Duodenal mucosa (tissue), 2 donors: ENCODE data around the gene BPIFB3.

ENCODE experiments used
- H3K27ac ChIP-seq: one replicate; pipeline ENCODE4 v1.7.0; 2013; ENCODE audit warnings: low read depth, low read length
- H3K27me3 ChIP-seq, 2 donors: one replicate each; pipeline ENCODE4 v1.7.0; 2013; ENCODE audit warnings: low read length in 2 of 2, control low read depth in 1 of 2; ENCODE audit not compliant: insufficient read depth in 2 of 2, control insufficient read depth in 1 of 2
- H3K36me3 ChIP-seq, 2 donors: one replicate each; pipeline ENCODE4 v1.7.0; 2013; ENCODE audit warnings: low read length in 2 of 2, control low read depth in 1 of 2; ENCODE audit not compliant: insufficient read depth in 2 of 2, control insufficient read depth in 1 of 2
- H3K4me1 ChIP-seq, 2 donors: one replicate each; pipeline ENCODE4 v1.7.0; 2013; ENCODE audit warnings: low read length in 2 of 2, control low read depth in 1 of 2; ENCODE audit not compliant: insufficient read depth in 2 of 2, control insufficient read depth in 1 of 2
- H3K4me3 ChIP-seq, 2 donors: one replicate each; pipeline ENCODE4 v1.7.0; 2013; ENCODE audit warnings: low read length in 2 of 2, low read depth in 1 of 2
- H3K9ac ChIP-seq, 2 donors: one replicate each; pipeline ENCODE4 v1.7.0; 2013; ENCODE audit warnings: low read length in 2 of 2, low read depth in 1 of 2
- H3K9me3 ChIP-seq, 2 donors: one replicate each; pipeline ENCODE4 v1.7.0; 2013; ENCODE audit warnings: low read length in 2 of 2, control low read depth in 1 of 2; ENCODE audit not compliant: control insufficient read depth in 1 of 2

Gene BPIFB3

DNA sequence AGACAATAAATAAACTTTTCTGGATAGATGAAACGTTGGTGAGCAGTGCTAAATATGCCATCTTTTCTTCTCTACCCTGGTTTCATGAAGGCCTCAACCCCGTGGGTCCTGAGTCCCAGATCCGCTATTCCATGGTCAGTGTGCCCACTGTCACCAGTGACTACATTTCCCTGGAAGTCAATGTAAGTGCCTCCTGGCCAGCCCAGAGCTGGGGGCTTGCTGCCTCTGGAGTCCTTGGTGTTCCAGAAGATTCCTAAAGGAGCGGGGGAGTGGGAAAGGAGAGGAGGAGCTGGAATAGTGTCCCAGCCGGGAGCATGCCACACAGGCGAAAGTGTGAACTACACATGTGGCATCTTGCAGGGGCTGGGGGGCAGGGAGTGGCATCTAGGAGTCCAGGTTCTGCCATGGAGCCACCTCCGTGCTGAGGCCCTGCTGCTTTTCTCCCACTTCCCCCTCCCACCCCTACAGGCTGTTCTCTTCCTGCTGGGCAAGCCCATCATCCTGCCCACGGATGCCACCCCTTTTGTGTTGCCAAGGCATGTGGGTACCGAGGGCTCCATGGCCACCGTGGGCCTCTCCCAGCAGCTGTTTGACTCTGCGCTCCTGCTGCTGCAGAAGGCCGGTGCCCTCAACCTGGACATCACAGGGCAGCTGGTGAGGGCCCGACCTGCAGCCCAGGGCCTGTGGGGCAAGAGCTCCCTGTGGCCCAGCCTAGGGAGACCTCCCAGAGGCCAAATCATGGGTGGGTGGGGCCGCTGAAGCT, 35.4 kb upstream of the BPIFB3 start:
- no peaks in the 10 kb centered on the region for H3K4me1 ChIP-seq
- H3K4me3 ChIP-seq, result no peak overlapping the region
- no peak overlapping the region for H3K9ac ChIP-seq
- no peaks in the 10 kb centered on the region for H3K9me3 ChIP-seq
- H3K27me3 ChIP-seq, result no peaks in the 10 kb centered on the region
- H3K27ac ChIP-seq, result no peak overlapping the region
- H3K36me3 ChIP-seq, result no peaks in the 10 kb centered on the region

DNA sequence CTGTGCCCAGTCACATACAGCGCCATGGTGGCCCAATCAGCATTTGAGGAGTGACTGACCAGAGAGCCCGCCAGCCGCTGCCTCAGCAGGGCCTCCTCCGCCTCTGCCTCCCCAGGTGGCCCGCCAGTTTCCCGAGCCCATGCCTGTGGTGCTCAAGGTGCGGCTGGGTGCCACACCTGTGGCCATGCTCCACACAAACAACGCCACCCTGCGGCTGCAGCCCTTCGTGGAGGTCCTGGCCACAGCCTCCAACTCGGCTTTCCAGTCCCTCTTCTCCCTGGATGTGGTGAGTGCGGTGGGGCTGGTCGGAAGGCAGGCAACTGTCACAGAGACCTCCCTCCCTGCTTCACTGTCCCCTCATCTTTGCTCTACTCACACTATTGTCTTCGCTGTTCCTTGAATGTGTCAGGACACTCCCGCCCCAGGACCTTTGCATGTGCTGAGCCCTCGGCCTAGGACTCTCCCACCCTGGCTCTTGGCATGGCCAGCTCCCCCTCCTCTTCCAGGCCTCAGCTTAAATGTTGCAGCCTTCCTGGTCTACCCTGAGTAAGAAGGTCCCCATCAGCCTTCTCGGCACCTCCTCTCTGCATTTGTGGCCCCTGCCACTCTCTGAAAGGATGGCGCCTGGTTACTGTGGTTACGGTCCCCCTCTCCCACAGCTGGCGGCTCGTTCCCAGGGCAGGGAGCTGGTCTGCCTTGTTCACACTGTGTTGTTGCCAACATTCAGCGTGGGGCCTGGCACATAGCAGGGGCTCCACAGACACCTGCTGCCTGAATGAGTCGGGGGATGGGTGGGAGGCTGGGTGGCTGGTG, 34.0 kb upstream of the BPIFB3 start:
- Histone ChIP-seq H3K27ac (no peak overlapping the region), H3K9me3 (no peaks in the 10 kb centered on the region), H3K27me3 (no peaks in the 10 kb centered on the region)

DNA sequence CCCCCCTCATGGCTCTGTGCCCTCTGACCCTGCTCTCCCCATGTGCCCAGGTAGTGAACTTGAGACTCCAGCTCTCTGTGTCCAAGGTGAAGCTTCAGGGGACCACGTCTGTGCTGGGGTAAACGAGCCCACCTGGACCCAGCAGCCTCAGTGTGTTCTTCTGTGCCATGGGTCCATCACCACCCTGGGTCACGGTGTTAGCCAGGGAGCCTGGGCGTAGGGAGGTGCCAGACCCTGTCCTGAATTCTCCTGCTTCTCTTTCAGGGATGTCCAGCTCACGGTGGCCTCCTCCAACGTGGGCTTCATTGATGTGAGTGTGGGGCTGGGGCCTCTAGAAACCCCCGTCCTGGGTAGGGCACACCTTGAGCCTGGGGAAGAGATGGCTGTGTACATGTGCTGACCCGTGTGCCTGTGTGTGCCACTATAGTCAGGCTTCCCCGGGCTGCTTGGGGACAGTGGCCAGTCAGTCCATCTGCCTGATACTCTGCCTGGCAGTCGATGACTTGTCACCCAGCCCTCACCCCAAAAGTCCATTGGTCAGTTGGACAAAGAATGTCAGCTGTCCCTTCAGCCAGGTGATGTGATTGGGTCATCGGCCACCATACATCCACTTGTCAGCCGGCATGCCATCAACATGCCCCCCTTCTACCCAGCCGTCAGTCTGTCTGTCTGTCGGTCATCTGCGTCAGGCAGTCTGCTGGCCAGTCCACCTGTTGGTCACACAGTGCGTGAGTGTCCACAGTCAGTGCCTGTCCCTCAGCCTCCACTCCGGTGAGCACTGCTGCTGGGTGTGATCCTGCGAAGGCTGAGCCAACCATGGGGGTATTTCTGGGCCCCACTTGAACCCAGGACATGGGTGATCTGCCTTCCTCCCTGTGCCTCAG, 33.2 kb upstream of the BPIFB3 start:
- Histone ChIP-seq H3K9me3 (no peaks in the 10 kb centered on the region), H3K4me1 (no peaks in the 10 kb centered on the region), H3K9ac (no peak overlapping the region), H3K27ac (no peak overlapping the region), H3K27me3 (no peaks in the 10 kb centered on the region), H3K4me3 (no peak overlapping the region), H3K36me3 (no peaks in the 10 kb centered on the region)

More for the DNA sequence above, 34.0 kb upstream of the BPIFB3 start:
- no peaks in the 10 kb centered on the region for H3K4me1 ChIP-seq
- H3K9ac ChIP-seq, result no peak overlapping the region
- no peaks in the 10 kb centered on the region for H3K36me3 ChIP-seq
- no peak overlapping the region for H3K4me3 ChIP-seq

DNA sequence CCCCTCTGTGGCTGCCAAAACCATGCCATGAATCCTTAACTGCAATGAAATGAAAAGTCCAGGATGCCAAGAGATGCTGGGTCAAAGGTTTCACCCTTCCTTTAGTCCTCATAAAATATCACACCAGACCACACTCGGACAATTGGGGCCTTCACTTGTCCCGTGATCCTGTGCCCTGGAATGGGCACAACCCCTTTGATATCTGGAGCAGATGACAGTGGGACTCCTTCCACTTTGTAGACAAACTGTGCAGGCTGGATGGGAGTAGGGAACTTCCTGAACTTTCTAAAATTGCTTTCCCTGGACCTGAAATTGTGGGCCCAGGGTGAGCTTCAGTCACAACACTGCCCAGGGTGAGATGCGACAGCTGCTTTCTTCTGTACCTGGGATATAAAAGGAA, 31.8 kb upstream of the BPIFB3 start:
- Histone ChIP-seq H3K4me1 (no peaks in the 10 kb centered on the region), H3K9ac (no peak overlapping the region), H3K27me3 (no peaks in the 10 kb centered on the region), H3K36me3 (no peaks in the 10 kb centered on the region), H3K27ac (no peak overlapping the region), H3K4me3 (no peak overlapping the region), H3K9me3 (no peaks in the 10 kb centered on the region)

DNA sequence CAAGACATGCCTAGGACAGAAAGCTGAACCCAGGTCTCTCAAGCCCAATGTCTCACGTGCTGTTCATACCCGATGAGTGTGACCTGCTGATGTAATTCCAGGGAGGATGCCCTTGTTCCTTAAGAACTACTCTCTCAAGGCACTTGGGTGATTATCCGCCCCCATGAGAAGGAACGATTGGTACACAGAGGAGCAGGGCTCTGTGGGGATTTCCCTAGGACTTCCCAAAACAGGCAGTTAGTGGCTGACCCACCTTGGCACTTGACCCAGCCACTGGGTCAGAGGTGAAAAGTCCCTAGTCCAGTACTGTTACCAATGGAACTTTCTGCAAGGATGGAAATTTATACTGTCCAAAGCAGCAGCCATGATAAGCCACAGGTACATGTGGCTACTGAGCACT, 31.4 kb upstream of the BPIFB3 start:
- H3K36me3 ChIP-seq, result no peaks in the 10 kb centered on the region
- no peak overlapping the region for H3K4me3 ChIP-seq
- no peaks in the 10 kb centered on the region for H3K27me3 ChIP-seq
- H3K9ac ChIP-seq, result no peak overlapping the region
- H3K9me3 ChIP-seq, result no peaks in the 10 kb centered on the region
- no peaks in the 10 kb centered on the region for H3K4me1 ChIP-seq
- no peak overlapping the region for H3K27ac ChIP-seq

DNA sequence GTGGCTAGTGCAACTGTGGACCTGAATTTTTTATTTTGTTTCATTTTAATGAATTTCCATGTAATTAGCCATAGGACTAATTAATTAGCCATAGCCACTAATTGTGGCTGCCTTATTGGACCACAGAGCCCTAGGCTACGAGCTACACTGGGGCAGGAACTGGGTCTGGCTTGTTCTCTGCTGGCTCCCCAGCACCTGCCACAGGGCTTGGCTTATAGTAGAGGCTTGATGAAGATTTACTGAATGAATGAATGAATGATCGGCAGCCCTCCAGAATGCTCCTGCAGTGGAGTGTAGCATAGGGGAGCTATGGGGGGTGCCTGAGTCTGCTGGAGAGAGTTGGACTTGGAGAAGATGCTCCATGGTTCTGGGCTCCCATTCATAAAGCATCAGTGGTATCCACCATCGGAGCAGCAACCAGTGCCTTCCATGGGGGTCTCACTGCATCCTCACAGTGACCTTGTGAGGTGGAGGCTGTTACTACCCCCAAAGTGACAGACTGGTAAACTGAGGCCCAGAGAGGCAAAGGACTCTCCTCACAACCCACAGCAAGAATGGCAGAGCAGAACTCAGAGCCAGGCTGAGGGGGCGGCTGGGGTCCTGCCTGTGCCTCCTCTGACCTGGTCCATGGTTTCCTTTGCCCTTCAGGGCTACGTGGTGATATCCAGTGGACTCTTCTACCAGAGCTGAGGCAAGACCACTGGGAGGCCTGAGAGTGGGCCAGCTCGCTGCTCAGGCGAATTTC, 30.8 kb upstream of the BPIFB3 start:
- no peak overlapping the region for H3K9ac ChIP-seq
- no peak overlapping the region for H3K27ac ChIP-seq
- H3K4me1 ChIP-seq, result no peaks in the 10 kb centered on the region
- no peaks in the 10 kb centered on the region for H3K9me3 ChIP-seq
- no peak overlapping the region for H3K4me3 ChIP-seq
- no peaks in the 10 kb centered on the region for H3K27me3 ChIP-seq
- no peaks in the 10 kb centered on the region for H3K36me3 ChIP-seq

DNA sequence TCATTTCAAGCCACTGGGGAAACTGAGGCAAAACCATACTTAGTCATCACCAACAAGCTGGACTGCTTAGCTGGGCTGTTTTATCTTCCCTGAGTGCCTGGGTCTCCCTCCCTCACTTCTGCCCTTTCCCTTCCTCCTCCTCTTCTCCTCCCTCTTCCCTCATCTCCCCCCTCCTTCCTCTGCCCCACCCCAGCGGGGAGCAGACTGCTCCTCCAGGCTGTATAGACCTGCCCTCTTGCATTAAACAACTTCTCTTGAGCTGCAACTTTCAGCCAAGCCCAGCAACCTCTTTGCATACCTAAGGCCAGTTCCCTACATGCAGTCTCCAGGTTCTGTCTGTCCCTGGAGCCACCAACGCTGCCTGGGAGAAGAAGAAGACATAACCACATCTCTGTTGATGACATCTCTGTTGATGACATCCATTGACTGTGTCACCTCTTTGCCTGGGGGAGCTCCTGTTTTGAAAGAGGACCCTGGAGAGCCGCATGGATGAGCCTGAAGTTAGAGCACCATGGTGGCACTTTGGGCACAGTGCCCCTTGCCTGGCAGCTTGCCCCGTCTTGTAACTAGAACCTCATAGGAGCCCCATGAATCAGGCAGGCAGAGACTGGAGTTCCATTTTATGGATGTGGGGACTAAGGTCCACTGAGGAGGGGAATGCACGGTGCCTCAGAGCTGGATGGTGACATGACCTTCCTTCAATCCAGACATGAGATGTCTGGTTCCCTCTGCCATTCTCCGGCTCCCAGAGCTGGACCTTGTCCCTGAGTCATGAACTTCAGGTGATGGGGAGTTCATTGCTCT, 30.1 kb upstream of the BPIFB3 start:
- Histone ChIP-seq H3K4me3 (no peak overlapping the region), H3K27me3 (no peaks in the 10 kb centered on the region), H3K36me3 (no peaks in the 10 kb centered on the region), H3K9ac (no peak overlapping the region), H3K4me1 (no peaks in the 10 kb centered on the region), H3K9me3 (no peaks in the 10 kb centered on the region), H3K27ac (no peak overlapping the region)

DNA sequence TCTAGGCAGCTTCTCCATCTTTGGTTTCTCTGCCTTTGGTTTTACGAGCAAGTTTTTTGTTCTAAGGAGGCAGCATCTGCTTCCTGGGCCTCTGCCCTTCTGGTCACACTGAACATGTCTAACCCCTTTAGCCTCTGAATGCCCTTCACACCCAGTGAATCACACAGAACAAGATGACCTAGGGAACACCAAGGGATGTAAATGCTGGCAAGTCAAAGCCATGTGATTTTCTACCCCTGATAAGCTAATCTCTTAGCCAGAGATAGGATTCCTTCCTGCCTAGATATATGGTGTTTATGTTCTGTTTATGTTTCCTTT, 29.5 kb upstream of the BPIFB3 start:
- Histone ChIP-seq H3K36me3 (no peaks in the 10 kb centered on the region), H3K27ac (no peak overlapping the region), H3K27me3 (no peaks in the 10 kb centered on the region), H3K9me3 (no peaks in the 10 kb centered on the region), H3K4me1 (no peaks in the 10 kb centered on the region), H3K4me3 (no peak overlapping the region), H3K9ac (no peak overlapping the region)

DNA sequence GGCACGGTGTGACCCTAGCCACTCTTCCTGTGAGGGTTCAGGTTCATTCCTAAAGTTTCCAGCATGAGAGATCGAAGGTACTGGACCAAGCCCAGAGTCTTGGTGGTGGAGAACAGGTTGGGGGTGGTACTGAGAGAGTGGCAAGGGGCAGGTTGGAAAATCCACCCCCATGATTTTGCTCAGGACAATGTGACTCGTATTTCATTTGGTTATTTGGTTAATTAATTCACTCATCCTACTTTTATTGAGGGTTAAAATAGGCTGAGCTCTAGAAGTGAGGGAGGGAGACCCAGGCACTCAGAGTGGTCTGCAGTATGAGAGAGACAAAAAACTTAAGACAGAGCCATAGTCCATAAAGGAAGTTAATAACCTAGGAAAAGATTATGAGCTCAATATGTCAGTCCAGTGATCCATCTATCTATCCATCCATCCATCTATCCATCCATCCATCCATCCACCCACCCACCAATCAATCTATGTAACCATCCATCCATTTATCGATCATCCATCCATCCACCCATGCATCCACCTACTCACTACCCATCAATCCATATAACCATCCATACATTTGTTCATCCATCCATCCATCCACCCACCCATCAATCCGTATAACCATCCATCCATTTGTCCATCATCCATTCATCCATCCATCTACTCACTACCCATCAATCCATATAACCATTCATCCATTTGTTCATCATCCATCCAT, 28.9 kb upstream of the BPIFB3 start:
- Histone ChIP-seq H3K27ac (no peak overlapping the region), H3K36me3 (no peaks in the 10 kb centered on the region), H3K27me3 (no peaks in the 10 kb centered on the region), H3K4me1 (no peaks in the 10 kb centered on the region), H3K9me3 (no peaks in the 10 kb centered on the region), H3K4me3 (no peak overlapping the region), H3K9ac (no peak overlapping the region)
